Lower lobe of right lung (tissue), 2 donors: ENCODE measurements around the gene OTOG. TPM values are rescaled to one million over a fixed set of nuclear protein-coding genes. Genes with fewer than 3 reads are reported as not detected.

ENCODE experiments used
- ATAC-seq, 2 donors: fragments of 200-7000 bp; cut with Tn5 transposase; one replicate each; pipeline ENCODE4 v1.9.1; 2020 to 2022; ENCODE audit warnings: mild to moderate bottlenecking in 2 of 2, moderate library complexity in 2 of 2
- DNase-seq: peaks from one replicate; pipeline ENCODE4 v3.0.0-alpha.2; 2020
- H3K27ac ChIP-seq: fragments of 200-600 bp; one replicate; pipeline ENCODE4 v1.8.0; 2022
- H3K27me3 ChIP-seq: fragments of 200-600 bp; one replicate; pipeline ENCODE4 v1.8.0; 2022; ENCODE audit warnings: low read depth
- H3K36me3 ChIP-seq: fragments of 200-600 bp; one replicate; pipeline ENCODE4 v1.8.0; 2022; ENCODE audit warnings: mild to moderate bottlenecking
- H3K4me1 ChIP-seq: fragments of 200-600 bp; one replicate; pipeline ENCODE4 v1.8.0; 2022
- H3K4me3 ChIP-seq: fragments of 200-600 bp; one replicate; pipeline ENCODE4 v1.8.0; 2022; ENCODE audit warnings: mild to moderate bottlenecking
- H3K9me3 ChIP-seq: fragments of 200-600 bp; one replicate; pipeline ENCODE4 v1.8.0; 2022
- CTCF ChIP-seq: fragments of 200-600 bp; IDR thresholded peaks from one replicate; pipeline ENCODE4 v1.8.0; 2022; ENCODE audit warnings: antibody characterized with exemption, mild to moderate bottlenecking
- intact Hi-C: fragments of 100-400 bp; cut with DNase I; formaldehyde crosslinking; loops from one replicate; pipeline ENCODE4 v1.11.0; 2022
- total RNA-seq: library from RNA; stranded (reverse); fragmentation: NEBNext Ultra II Directional; extraction: Animal tissue kit (Norgen Biotek cat#: 25700); gene quantifications from one replicate; pipeline ENCODE4 v1.2.1, GENCODE V29; 2021
- donor health status: DM: no; HTN: yes; CAD: no; lungs with severe emphysema.

Gene OTOG
- total RNA-seq, 1 donor from 2014 or later = not detected

GRCh38 chr11:17683377-17684161 is 136.5 kb downstream of the OTOG start:
- DNase-seq (no peak), ATAC-seq (no peak)
- Histone ChIP-seq H3K36me3 (no peaks in the 10 kb centered on the region), H3K27me3 (peaks cover 9% of the 10 kb centered on the region), H3K4me1 (no peaks in the 10 kb centered on the region), H3K27ac (no peak overlapping the region), H3K9me3 (no peaks in the 10 kb centered on the region), H3K4me3 (no peak overlapping the region)
- TF ChIP-seq CTCF = no peak
- intact Hi-C loops = no loop called here

GRCh38 chr11:17684550-17684949 is 137.5 kb downstream of the OTOG start:
- Histone ChIP-seq H3K4me3 (no peak overlapping the region), H3K27ac (no peak overlapping the region), H3K4me1 (no peaks in the 10 kb centered on the region), H3K9me3 (no peaks in the 10 kb centered on the region), H3K27me3 (peaks cover 9% of the 10 kb centered on the region), H3K36me3 (no peaks in the 10 kb centered on the region)
- intact Hi-C loops = no loop called here
- ATAC-seq (no peak), DNase-seq (no peak)
- no peak for TF ChIP-seq CTCF

- Histone ChIP-seq H3K27ac (no peak overlapping the region), H3K36me3 (no peaks in the 10 kb centered on the region), H3K4me1 (no peaks in the 10 kb centered on the region), H3K27me3 (peaks cover 11% of the 10 kb centered on the region), H3K4me3 (no peak overlapping the region), H3K9me3 (no peaks in the 10 kb centered on the region)
- no peak for DNase-seq
- intact Hi-C loops = no loop called here
- TF ChIP-seq CTCF = no peak
- ATAC-seq = no peak
Measured at GRCh38 chr11:17686231-17686980, 139.3 kb downstream of the OTOG start.

- no peak for ATAC-seq
- TF ChIP-seq CTCF = no peak
- Histone ChIP-seq H3K27ac (no peak overlapping the region), H3K36me3 (no peaks in the 10 kb centered on the region), H3K4me3 (no peak overlapping the region), H3K9me3 (no peaks in the 10 kb centered on the region), H3K27me3 (peaks cover 23% of the 10 kb centered on the region), H3K4me1 (no peaks in the 10 kb centered on the region)
- no peak for DNase-seq
- intact Hi-C loops = no loop called here
Measured at GRCh38 chr11:17687946-17688670, 141.0 kb downstream of the OTOG start.

GRCh38 chr11:17691550-17691949 is 144.5 kb downstream of the OTOG start:
- H3K36me3 ChIP-seq = no peaks in the 10 kb centered on the region
- ATAC-seq = no peak
- peaks cover 44% of the 10 kb centered on the region for H3K27me3 ChIP-seq
- H3K9me3 ChIP-seq = no peaks in the 10 kb centered on the region
- intact Hi-C loops = no loop called here
- no peak overlapping the region for H3K4me3 ChIP-seq
- H3K4me1 ChIP-seq = no peaks in the 10 kb centered on the region
- no peak for DNase-seq
- TF ChIP-seq CTCF = no peak
- no peak overlapping the region for H3K27ac ChIP-seq
